Mucosa of descending colon (tissue), 3 donors: ENCODE results near the gene TIGIT. TPM values are rescaled to one million over a fixed set of nuclear protein-coding genes. Genes with fewer than 3 reads are reported as not detected.

ENCODE experiments used
- ATAC-seq: fragments of 200-7000 bp; cut with Tn5 transposase; one replicate; pipeline ENCODE4 v1.9.1; 2020; ENCODE audit warnings: mild to moderate bottlenecking, moderate library complexity
- DNase-seq, 3 donors: peaks; one replicate each; pipeline ENCODE4 v3.0.0-alpha.2; 2020
- H3K36me3 ChIP-seq: fragments of 200-600 bp; one replicate; pipeline ENCODE4 v1.8.0; 2021; ENCODE audit warnings: low read depth, mild to moderate bottlenecking
- H3K4me1 ChIP-seq: fragments of 200-600 bp; one replicate; pipeline ENCODE4 v1.8.0; 2021; ENCODE audit warnings: low read depth, mild to moderate bottlenecking
- H3K4me3 ChIP-seq: fragments of 200-600 bp; one replicate; pipeline ENCODE4 v1.8.0; 2021; ENCODE audit warnings: mild to moderate bottlenecking
- H3K9me3 ChIP-seq: fragments of 200-600 bp; one replicate; pipeline ENCODE4 v1.8.0; 2021; ENCODE audit warnings: mild to moderate bottlenecking
- intact Hi-C, 2 donors: fragments of 100-400 bp; cut with DNase I in 1 of 2; cut with micrococcal nuclease in 1 of 2; formaldehyde crosslinking; loops; one replicate each; pipeline versions ENCODE4 v1.11.0 to v1.11.1; 2022; cut with DNase I, micrococcal nuclease
- total RNA-seq, 3 donors: library from RNA; stranded (reverse); fragmentation: NEBNext Ultra II Directional in 2 of 3; extraction: Animal tissue kit (Norgen Biotek cat#: 25700) in 2 of 3; gene quantifications; one replicate each; pipeline versions ENCODE4 v1.2.1 to v1.2.4, GENCODE V29; 2021 to 2023
- TF ChIP-seq, protein P1 (sequence below): fragments of 200-600 bp; IDR thresholded peaks from one replicate; pipeline ENCODE4 v1.8.0; 2022; ENCODE audit warnings: antibody characterized with exemption, mild to moderate bottlenecking
- donor health status: DM: no; HTN: no; CAD: no; lungs with moderate emphysema.
- donor health status: DM: no; HTN: no; CAD: no.
- donor health status: DM: no; HTN: yes; CAD: no.

Gene TIGIT
- total RNA-seq, 3 donors from 2014 or later: 0.54 to 1.6 (median 0.84) TPM

DNA sequence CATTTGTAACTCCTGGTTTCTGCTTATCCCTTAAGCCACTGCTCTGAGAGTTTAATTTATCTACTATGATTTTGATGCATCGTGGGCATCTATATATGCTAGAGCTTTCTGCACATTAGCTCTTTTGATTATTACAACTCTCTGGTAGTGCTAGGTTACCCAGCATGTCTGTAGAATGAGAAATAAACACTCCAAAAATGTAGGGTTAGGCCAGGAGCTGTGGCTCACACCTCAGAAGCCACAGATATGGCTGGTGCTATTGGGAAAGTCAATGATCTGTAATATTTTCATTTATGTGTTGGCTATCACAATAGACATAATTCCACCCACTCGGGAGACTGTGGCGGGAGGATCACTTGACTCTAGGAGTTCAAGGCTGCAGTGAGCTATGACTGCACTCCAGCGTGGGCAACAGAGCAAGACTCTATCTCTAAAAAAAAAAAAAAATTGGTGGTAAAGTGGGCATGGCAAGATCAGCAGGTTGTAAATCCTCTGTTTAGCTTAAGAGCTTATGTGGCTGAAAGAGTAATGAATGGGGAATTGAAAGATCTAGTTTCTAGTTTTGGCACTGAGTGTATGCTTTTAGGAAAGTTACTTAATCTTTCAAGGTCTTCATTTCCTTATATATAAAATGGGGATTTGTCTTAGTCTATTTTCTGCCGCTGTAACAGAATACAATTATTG, 6.3 kb downstream of the TIGIT start:
- Histone ChIP-seq H3K9me3 (no peaks in the 10 kb centered on the region), H3K4me3 (no peak overlapping the region), H3K4me1 (no peaks in the 10 kb centered on the region), H3K36me3 (no peaks in the 10 kb centered on the region)
- ATAC-seq (no peak), DNase-seq (no peak)
- TF ChIP-seq, protein P1, sequence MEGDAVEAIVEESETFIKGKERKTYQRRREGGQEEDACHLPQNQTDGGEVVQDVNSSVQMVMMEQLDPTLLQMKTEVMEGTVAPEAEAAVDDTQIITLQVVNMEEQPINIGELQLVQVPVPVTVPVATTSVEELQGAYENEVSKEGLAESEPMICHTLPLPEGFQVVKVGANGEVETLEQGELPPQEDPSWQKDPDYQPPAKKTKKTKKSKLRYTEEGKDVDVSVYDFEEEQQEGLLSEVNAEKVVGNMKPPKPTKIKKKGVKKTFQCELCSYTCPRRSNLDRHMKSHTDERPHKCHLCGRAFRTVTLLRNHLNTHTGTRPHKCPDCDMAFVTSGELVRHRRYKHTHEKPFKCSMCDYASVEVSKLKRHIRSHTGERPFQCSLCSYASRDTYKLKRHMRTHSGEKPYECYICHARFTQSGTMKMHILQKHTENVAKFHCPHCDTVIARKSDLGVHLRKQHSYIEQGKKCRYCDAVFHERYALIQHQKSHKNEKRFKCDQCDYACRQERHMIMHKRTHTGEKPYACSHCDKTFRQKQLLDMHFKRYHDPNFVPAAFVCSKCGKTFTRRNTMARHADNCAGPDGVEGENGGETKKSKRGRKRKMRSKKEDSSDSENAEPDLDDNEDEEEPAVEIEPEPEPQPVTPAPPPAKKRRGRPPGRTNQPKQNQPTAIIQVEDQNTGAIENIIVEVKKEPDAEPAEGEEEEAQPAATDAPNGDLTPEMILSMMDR: no peak
- intact Hi-C loops: no loop called here

DNA sequence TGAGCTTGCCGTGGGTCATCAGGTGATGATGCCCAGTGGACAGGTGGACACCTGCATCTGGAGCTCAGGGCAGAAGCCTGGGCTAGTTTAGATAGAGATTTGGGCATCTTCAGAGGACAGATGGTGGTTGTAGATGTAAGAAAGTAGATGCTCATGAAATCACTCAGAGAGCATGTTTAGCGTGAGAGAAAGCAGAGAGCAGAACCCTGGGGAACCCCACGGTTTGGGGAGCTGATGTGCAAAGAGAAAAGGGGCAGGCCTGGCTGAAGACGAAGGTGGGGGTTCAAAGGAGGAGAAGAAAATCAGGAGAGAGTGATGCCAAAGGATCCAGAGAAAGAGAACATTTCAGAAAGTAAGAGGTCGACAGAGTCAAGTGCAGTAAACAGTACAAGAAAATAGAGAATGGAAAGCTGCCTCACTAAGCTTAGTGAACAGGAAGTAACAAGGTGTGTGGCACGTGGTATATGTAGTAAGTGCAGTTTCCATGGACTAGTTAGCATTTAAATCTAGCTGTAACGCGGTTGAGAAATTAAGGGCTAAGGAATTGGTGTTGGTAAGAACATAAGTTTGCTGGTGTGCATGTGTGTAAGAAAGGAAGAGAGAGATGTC, 13.5 kb downstream of the TIGIT start:
- H3K36me3 ChIP-seq: no peaks in the 10 kb centered on the region
- DNase-seq (no peak), ATAC-seq (peak; percentile 74)
- no peaks in the 10 kb centered on the region for H3K4me1 ChIP-seq
- H3K4me3 ChIP-seq: no peak overlapping the region
- TF ChIP-seq, protein P1: no peak
- intact Hi-C loops: no loop called here
- no peaks in the 10 kb centered on the region for H3K9me3 ChIP-seq

DNA sequence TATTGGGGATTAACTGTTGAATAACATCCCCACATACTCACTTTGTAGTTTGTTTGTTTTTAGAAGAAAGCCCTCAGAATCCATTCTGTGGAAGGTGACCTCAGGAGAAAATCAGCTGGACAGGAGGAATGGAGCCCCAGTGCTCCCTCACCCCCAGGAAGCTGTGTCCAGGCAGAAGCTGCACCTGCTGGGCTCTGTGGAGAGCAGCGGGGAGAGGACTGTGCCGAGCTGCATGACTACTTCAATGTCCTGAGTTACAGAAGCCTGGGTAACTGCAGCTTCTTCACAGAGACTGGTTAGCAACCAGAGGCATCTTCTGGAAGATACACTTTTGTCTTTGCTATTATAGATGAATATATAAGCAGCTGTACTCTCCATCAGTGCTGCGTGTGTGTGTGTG, 14.0 kb downstream of the TIGIT start:
- Histone ChIP-seq H3K4me3 (no peak overlapping the region), H3K4me1 (no peaks in the 10 kb centered on the region), H3K36me3 (no peaks in the 10 kb centered on the region), H3K9me3 (no peaks in the 10 kb centered on the region)
- intact Hi-C loops: no loop called here
- TF ChIP-seq, protein P1: no peak
- DNase-seq: no peak
- peak; percentile 29 for ATAC-seq

DNA sequence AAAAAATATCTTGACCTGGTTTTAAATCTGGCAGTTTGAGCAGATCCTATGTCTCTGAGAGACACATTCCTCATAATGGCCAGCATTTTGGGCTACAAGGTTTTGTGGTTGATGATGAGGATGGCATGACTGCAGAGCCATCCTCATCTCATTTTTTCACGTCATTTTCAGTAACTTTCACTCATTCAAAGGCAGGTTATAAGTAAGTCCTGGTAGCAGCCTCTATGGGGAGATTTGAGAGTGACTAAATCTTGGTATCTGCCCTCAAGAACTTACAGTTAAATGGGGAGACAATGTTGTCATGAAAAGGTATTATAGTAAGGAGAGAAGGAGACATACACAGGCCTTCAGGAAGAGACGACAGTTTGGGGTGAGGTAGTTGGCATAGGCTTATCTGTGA, 14.5 kb downstream of the TIGIT start:
- Histone ChIP-seq H3K4me3 (no peak overlapping the region), H3K4me1 (no peaks in the 10 kb centered on the region), H3K9me3 (no peaks in the 10 kb centered on the region), H3K36me3 (no peaks in the 10 kb centered on the region)
- TF ChIP-seq, protein P1: no peak
- intact Hi-C loops: no loop called here
- no peak for ATAC-seq
- DNase-seq: no peak

DNA sequence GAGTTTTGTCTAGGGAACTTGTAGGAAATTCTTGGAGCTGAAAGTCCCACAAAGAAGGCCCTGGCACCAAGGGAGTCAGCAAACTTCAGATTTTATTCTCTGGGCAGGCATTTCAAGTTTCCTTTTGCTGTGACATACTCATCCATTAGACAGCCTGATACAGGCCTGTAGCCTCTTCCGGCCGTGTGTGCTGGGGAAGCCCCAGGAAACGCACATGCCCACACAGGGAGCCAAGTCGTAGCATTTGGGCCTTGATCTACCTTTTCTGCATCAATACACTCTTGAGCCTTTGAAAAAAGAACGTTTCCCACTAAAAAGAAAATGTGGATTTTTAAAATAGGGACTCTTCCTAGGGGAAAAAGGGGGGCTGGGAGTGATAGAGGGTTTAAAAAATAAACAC, 15.0 kb downstream of the TIGIT start:
- H3K4me3 ChIP-seq: no peak overlapping the region
- no peaks in the 10 kb centered on the region for H3K4me1 ChIP-seq
- peak; percentile 80 for ATAC-seq
- intact Hi-C loops: no loop called here
- H3K36me3 ChIP-seq: no peaks in the 10 kb centered on the region
- peak in 2 of 3 donors; percentile 23 to 70 for DNase-seq
- TF ChIP-seq, protein P1: no peak
- H3K9me3 ChIP-seq: no peaks in the 10 kb centered on the region
